Neuronal stem cell (in vitro differentiated cells): Measurements from ENCODE around the gene PTCD3.

Source experiments
- DNase-seq: peaks from one replicate; pipeline ENCODE4 v3.0.0-alpha.2; 2013; ENCODE audit warnings: low spot score
- H2AFZ ChIP-seq: one replicate; pipeline ENCODE4 v1.6.1; 2013; ENCODE audit warnings: mild to moderate bottlenecking, low read length, inconsistent platforms
- H2AK5ac ChIP-seq: 2 replicates; pipeline ENCODE4 v1.6.1; 2013; ENCODE audit warnings: low read depth, mild to moderate bottlenecking, inconsistent platforms, low read length, moderate library complexity, mixed read lengths
- H2BK120ac ChIP-seq: 2 replicates; pipeline ENCODE4 v1.6.1; 2013; ENCODE audit warnings: low read depth, mild to moderate bottlenecking, inconsistent platforms, low read length, moderate library complexity, mixed read lengths
- H2BK12ac ChIP-seq: one replicate; pipeline ENCODE4 v1.6.1; 2013; ENCODE audit warnings: low read length, inconsistent platforms
- H2BK15ac ChIP-seq: 2 replicates; pipeline ENCODE4 v1.6.1; 2013; ENCODE audit warnings: mild to moderate bottlenecking, low read length, inconsistent platforms, mixed read lengths
- H2BK5ac ChIP-seq: one replicate; pipeline ENCODE4 v1.6.1; 2013; ENCODE audit warnings: inconsistent platforms, mild to moderate bottlenecking, low read length, moderate library complexity
- H3K14ac ChIP-seq: one replicate; pipeline ENCODE4 v1.6.1; 2013; ENCODE audit warnings: low read length, inconsistent platforms
- H3K18ac ChIP-seq: 2 replicates; pipeline ENCODE4 v1.6.1; 2013; ENCODE audit warnings: low read length, inconsistent platforms
- H3K23ac ChIP-seq: 2 replicates; pipeline ENCODE4 v1.6.1; 2013; ENCODE audit warnings: low read depth, mild to moderate bottlenecking, mixed read lengths, low read length, inconsistent platforms; ENCODE audit not compliant: poor library complexity
- H3K27ac ChIP-seq: replicated peaks from 3 replicates; pipeline ENCODE4 v1.5.1; 2013; ENCODE audit warnings: low read length, inconsistent platforms
- H3K27me3 ChIP-seq, 3 experiments: 2 replicates each; pipeline ENCODE4 v1.6.1; 2013; ENCODE audit warnings: low read length in 3 of 3, mild to moderate bottlenecking in 2 of 3, inconsistent platforms in 1 of 3, low read depth in 1 of 3, mixed read lengths in 1 of 3, moderate library complexity in 1 of 3; ENCODE audit not compliant: control insufficient read depth in 3 of 3, insufficient read depth in 3 of 3
- H3K36me3 ChIP-seq, 2 donors: replicated peaks in 1 of 2; 2 replicates each; pipeline ENCODE4 v1.6.1; 2013; ENCODE audit warnings: low read length in 2 of 2; ENCODE audit not compliant: control insufficient read depth in 2 of 2, insufficient read depth in 2 of 2
- H3K4ac ChIP-seq: 2 replicates; pipeline ENCODE4 v1.6.1; 2013; ENCODE audit warnings: inconsistent platforms, mild to moderate bottlenecking, low read length, moderate library complexity
- H3K4me1 ChIP-seq, 2 donors: 1 replicate in 1 of 2; 2 replicates in 1 of 2; pipeline ENCODE4 v1.6.1; 2013; ENCODE audit warnings: low read length in 2 of 2, low read depth in 1 of 2; ENCODE audit not compliant: control insufficient read depth in 2 of 2, insufficient read depth in 1 of 2
- H3K4me2 ChIP-seq: one replicate; pipeline ENCODE4 v1.6.1; 2013; ENCODE audit warnings: mild to moderate bottlenecking, low read length, inconsistent platforms; ENCODE audit not compliant: insufficient read depth, poor library complexity, severe bottlenecking
- H3K4me3 ChIP-seq, 2 donors: 2 replicates each; pipeline ENCODE4 v1.5.1; 2013; ENCODE audit warnings: low read length in 2 of 2, mild to moderate bottlenecking in 2 of 2, inconsistent platforms in 1 of 2, moderate library complexity in 1 of 2
- H3K79me1 ChIP-seq: one replicate; pipeline ENCODE4 v1.6.1; 2013; ENCODE audit warnings: low read depth, mild to moderate bottlenecking, inconsistent platforms, low read length, moderate library complexity
- H3K9ac ChIP-seq: one replicate; pipeline ENCODE4 v1.6.1; 2013; ENCODE audit warnings: mild to moderate bottlenecking, low read depth, low read length, inconsistent platforms; ENCODE audit not compliant: poor library complexity
- H3K9me3 ChIP-seq, 2 donors: replicated peaks in 1 of 2; 2 replicates each; pipeline versions ENCODE3 to v1.6.1; 2013; ENCODE audit warnings: low read length in 2 of 2, mild to moderate bottlenecking in 2 of 2, inconsistent platforms in 1 of 2, low read depth in 1 of 2, mixed read lengths in 1 of 2, moderate library complexity in 1 of 2; ENCODE audit not compliant: control insufficient read depth in 2 of 2, insufficient read depth in 1 of 2
- H4K8ac ChIP-seq: one replicate; pipeline ENCODE4 v1.6.1; 2013; ENCODE audit warnings: low read depth, mild to moderate bottlenecking, inconsistent platforms, low read length, moderate library complexity
- H4K91ac ChIP-seq: one replicate; pipeline ENCODE4 v1.6.1; 2013; ENCODE audit warnings: low read length, low read depth, mild to moderate bottlenecking, inconsistent platforms; ENCODE audit not compliant: poor library complexity
- WGBS, 2 donors: extraction: QIAGEN DNeasy Blood & Tissue Kit; methylation state at CpG; one replicate each; pipeline ENCODE4 v1.1.7; 2013; ENCODE audit warnings: missing lambda C conversion rate in 2 of 2, mixed read lengths in 1 of 2; ENCODE audit not compliant: insufficient read length in 2 of 2, insufficient replicate concordance in 1 of 2; ENCODE audit errors: extremely low coverage in 2 of 2; 5-methylcytosine and 5-hydroxymethylcytosine counted together

Gene PTCD3

DNA sequence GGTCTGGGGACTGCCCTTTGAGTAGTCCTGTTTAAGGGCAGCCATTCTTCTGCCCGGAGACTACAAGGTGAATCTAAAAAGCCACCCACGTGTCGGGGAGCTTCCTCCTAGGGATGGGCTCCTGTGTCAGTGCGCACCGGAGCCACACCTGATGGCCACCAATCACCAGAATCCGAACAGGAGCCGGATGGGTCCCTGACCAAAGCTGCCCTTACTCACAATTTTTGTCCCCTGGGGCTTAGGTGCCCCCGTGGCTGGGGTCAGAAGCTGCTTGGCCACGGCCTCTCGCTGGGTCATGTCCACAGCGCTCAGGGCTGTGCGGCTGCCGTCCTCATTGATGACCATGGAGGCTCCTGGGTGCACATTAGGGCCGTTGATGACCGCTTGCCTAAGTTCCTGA lies 31.2 kb upstream of the PTCD3 start:
- no peak overlapping the region for H3K14ac ChIP-seq
- no peak overlapping the region for H4K8ac ChIP-seq
- no peak overlapping the region for H3K4ac ChIP-seq
- no peak overlapping the region for H2BK12ac ChIP-seq
- H2BK5ac ChIP-seq: no peak overlapping the region
- no peak overlapping the region for H2BK15ac ChIP-seq
- no peak for DNase-seq
- H3K27ac ChIP-seq: no peak overlapping the region
- H4K91ac ChIP-seq: no peak overlapping the region
- no peak overlapping the region for H3K4me2 ChIP-seq
- H3K23ac ChIP-seq: no peak overlapping the region
- H3K18ac ChIP-seq: no peak overlapping the region
- no peak overlapping the region for H2AK5ac ChIP-seq
- H2AFZ ChIP-seq: no peak overlapping the region
- no peaks in the 10 kb centered on the region for H3K9me3 ChIP-seq
- no peak overlapping the region for H3K4me3 ChIP-seq
- peaks cover 62 to 97% of the 10 kb centered on the region in 2 donors for H3K36me3 ChIP-seq
- H3K9ac ChIP-seq: no peak overlapping the region
- H3K27me3 ChIP-seq: no peaks in the 10 kb centered on the region
- H3K79me1 ChIP-seq: peaks cover 5% of the 10 kb centered on the region
- H2BK120ac ChIP-seq: no peak overlapping the region
- peaks cover 0 to 1% of the 10 kb centered on the region in 2 donors for H3K4me1 ChIP-seq
- WGBS, 2 donors: no CpG with 5 or more reads among the region's 15 CpGs

DNA sequence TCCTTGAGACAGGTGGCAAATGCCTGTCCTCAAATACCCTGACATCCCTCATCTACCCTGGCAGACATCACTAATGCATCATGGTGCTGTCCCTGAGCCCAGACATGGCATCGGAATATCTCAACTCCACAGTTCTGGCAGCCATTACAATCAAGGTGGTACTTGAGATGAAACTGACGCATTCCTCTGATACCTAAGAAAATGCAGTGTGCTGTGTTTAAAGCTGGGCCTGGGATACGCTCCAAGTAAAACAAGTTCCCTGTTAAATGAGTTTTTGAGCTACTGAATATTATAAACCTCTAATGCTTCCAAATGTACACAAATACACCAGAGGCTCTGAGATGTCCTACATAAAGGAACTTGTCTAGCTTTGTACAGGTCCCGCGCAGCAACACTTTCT lies 30.1 kb upstream of the PTCD3 start:
- H2AFZ ChIP-seq: no peak overlapping the region
- no peaks in the 10 kb centered on the region for H3K27me3 ChIP-seq
- no peak overlapping the region for H3K4me2 ChIP-seq
- H2BK5ac ChIP-seq: no peak overlapping the region
- H3K27ac ChIP-seq: no peak overlapping the region
- peaks cover 5% of the 10 kb centered on the region for H3K79me1 ChIP-seq
- H3K14ac ChIP-seq: no peak overlapping the region
- no peak overlapping the region for H2BK12ac ChIP-seq
- no peak overlapping the region for H2AK5ac ChIP-seq
- no peak for DNase-seq
- no peak overlapping the region for H3K18ac ChIP-seq
- H4K91ac ChIP-seq: no peak overlapping the region
- no peak overlapping the region for H2BK15ac ChIP-seq
- H3K9ac ChIP-seq: no peak overlapping the region
- no peak overlapping the region for H4K8ac ChIP-seq
- no peak overlapping the region for H3K4me3 ChIP-seq
- WGBS, 2 donors: no CpG with 5 or more reads among the region's 5 CpGs
- H3K4me1 ChIP-seq: peaks cover 0 to 1% of the 10 kb centered on the region in 2 donors
- H3K23ac ChIP-seq: no peak overlapping the region
- H3K4ac ChIP-seq: no peak overlapping the region
- peaks cover 65 to 97% of the 10 kb centered on the region in 2 donors for H3K36me3 ChIP-seq
- no peaks in the 10 kb centered on the region for H3K9me3 ChIP-seq
- no peak overlapping the region for H2BK120ac ChIP-seq

DNA sequence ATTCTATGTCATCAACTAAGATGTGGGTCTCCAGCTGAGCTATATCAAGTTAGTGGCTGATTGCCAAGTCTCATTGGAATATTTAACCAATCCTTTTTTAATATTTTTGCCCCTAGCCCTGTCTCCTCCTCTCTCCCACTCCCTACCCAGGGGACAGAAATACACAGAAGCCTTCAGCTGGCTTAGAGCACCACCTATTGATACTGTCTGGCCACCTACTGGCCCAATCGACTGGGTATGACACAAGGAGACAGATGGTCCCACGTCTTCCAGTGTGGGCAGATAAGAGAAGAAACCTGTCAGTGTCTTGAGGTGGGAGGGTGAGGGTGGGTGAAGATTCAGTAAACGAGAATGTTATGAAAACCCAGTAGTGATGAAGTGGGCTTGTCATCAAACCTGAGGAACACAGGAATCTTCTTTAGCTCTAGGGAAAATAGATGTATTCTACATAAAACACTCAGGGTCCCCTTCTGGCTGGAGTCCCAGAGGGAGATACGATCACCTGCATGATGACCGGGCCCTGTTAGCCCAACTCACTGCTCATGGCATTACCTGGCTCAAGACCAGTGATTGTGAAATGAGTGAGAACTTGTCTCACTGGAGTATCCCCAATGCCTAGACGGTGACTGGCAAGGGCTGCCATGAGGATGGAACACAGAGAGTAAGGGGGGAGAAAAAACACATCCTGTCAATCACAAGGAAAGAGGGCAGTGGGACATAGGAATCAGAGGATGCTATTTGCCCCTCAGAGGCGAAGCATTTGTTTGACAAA lies 27.1 kb upstream of the PTCD3 start:
- Histone ChIP-seq H3K36me3 (peaks cover 52 to 96% of the 10 kb centered on the region in 2 donors), H3K27ac (no peak overlapping the region), H3K4ac (no peak overlapping the region), H3K27me3 (no peaks in the 10 kb centered on the region), H3K18ac (no peak overlapping the region), H3K14ac (no peak overlapping the region), H4K8ac (no peak overlapping the region), H3K9me3 (no peaks in the 10 kb centered on the region), H3K9ac (no peak overlapping the region), H3K4me2 (no peak overlapping the region), H3K4me3 (no peak overlapping the region), H3K79me1 (peaks cover 3% of the 10 kb centered on the region), H2AFZ (no peak overlapping the region), H2BK120ac (no peak overlapping the region), H2BK12ac (no peak overlapping the region), H2AK5ac (no peak overlapping the region), H4K91ac (no peak overlapping the region), H2BK5ac (no peak overlapping the region), H3K23ac (no peak overlapping the region), H2BK15ac (no peak overlapping the region), H3K4me1 (peaks cover 0 to 1% of the 10 kb centered on the region in 2 donors)
- WGBS, 2 donors: no CpG with 5 or more reads among the region's 7 CpGs
- DNase-seq: no peak

DNA sequence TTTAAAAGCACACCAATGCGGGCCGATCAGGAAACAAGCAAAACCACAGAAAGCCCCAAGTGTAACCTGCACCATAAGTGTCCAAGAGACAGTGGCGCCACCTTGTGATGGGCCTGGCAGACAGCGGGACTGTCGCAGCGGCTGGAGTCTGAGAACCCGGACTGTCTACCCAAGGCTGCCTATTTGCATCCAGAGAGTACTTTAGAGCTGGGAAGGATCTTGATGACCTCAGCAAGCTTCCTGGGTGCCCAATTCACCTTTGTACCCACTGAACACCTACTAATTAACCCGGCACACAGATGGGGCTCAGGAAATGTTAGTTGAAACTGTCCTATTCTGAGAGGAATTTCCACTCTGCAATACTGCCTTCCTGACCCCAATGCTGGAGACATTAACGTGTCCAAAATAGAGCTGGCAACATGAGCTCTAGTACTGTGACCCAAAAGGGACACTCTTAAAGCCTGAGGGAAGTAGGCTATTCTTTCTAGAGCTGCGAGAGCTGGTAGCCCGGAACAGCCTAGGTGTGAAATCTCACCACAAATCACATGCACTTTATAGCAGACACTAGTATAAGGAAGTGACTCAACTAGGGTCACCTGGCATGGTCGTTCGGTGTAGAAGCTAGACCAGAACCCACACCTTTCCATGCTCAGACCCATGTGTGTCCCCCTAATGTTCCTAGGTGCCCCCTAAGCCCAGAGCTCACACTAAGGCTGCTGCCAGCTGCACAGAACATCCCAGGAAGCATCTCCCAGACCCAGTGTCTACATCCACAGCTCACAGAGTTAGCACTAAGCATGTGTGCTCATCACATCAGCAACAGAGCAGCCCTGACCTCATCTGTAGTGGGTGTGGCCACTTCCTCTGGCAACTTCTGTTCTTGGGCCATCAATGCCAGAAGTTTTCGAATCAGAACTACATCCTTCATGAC lies 25.8 kb upstream of the PTCD3 start:
- Histone ChIP-seq H2BK5ac (no peak overlapping the region), H3K4me2 (no peak overlapping the region), H3K4me1 (no peaks in the 10 kb centered on the region), H4K91ac (no peak overlapping the region), H3K23ac (no peak overlapping the region), H2AK5ac (no peak overlapping the region), H2BK12ac (no peak overlapping the region), H2BK120ac (no peak overlapping the region), H3K18ac (no peak overlapping the region), H4K8ac (no peak overlapping the region), H3K4me3 (no peak overlapping the region), H3K14ac (no peak overlapping the region), H3K9ac (no peak overlapping the region), H3K79me1 (no peaks in the 10 kb centered on the region), H2BK15ac (no peak overlapping the region), H3K9me3 (no peaks in the 10 kb centered on the region), H3K27me3 (no peaks in the 10 kb centered on the region), H3K36me3 (peaks cover 40 to 92% of the 10 kb centered on the region in 2 donors), H3K27ac (no peak overlapping the region), H2AFZ (no peak overlapping the region), H3K4ac (no peak overlapping the region)
- DNase-seq: peak; percentile 44
- no CpG with 5 or more reads among the region's 14 CpGs for WGBS, 2 donors
